Left ventricle myocardium inferior (tissue), 1 donor: ENCODE measurements around the gene OPHN1. TPM values are rescaled to one million over a fixed set of nuclear protein-coding genes. Genes with fewer than 3 reads are reported as not detected.

Source experiments
- DNase-seq: peaks from one replicate; pipeline ENCODE4 v3.0.0-alpha.2; 2020
- H3K27ac ChIP-seq: fragments of 200-600 bp; replicated peaks from 2 replicates; pipeline ENCODE4 v1.8.0; 2021
- H3K27me3 ChIP-seq: fragments of 200-600 bp; 2 replicates; pipeline ENCODE4 v1.8.0; 2021; ENCODE audit warnings: low read depth
- H3K36me3 ChIP-seq: fragments of 200-600 bp; 2 replicates; pipeline ENCODE4 v1.8.0; 2021
- H3K4me1 ChIP-seq: fragments of 200-600 bp; 2 replicates; pipeline ENCODE4 v1.8.0; 2021
- H3K4me3 ChIP-seq: fragments of 200-600 bp; 2 replicates; pipeline ENCODE4 v1.8.0; 2021; ENCODE audit warnings: mild to moderate bottlenecking, moderate library complexity
- H3K9me3 ChIP-seq: fragments of 200-600 bp; replicated peaks from 2 replicates; pipeline ENCODE4 v1.8.0; 2021
- intact Hi-C: fragments of 100-400 bp; cut with micrococcal nuclease; formaldehyde crosslinking; loops from one replicate; pipeline ENCODE4 v1.11.0; 2022
- total RNA-seq: library from RNA; stranded (reverse); fragmentation: NEBNext Ultra II Directional; extraction: Animal tissue kit (Norgen Biotek cat#: 25700); gene quantifications from one replicate; pipeline ENCODE4 v1.2.1, GENCODE V29; 2021
- TF ChIP-seq, protein P1 (sequence below): fragments of 200-600 bp; IDR thresholded peaks from 2 replicates; pipeline ENCODE4 v1.8.0; 2021; ENCODE audit warnings: antibody characterized with exemption, mild to moderate bottlenecking, borderline replicate concordance
- donor health status: DM: no; HTN: yes; CAD: no; lungs with severe emphysema.

The OPHN1 gene
- total RNA-seq, 1 donor from 2014 or later = 5.0 TPM

DNA sequence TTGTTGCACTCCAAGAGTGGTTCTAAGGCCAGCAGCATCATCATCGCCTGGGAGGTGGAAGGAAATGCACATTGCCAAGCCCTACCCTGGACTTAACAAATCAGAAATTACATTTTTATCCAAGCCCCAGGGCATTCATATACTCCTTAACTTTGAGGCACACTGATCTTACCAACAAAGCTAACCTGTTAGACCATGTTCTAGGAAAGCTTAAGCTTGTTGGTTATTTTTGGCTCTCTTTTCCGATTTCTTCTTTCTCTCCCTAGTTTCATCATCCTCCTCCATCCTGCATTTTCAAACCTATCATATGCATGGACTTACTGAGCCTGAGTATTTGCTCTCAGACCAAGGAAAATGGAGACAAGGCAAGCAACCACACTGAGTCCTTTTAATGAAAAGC is 133.4 kb downstream of the OPHN1 start:
- intact Hi-C loops = no loop called here
- Histone ChIP-seq H3K9me3 (no peaks in the 10 kb centered on the region), H3K27me3 (no peaks in the 10 kb centered on the region), H3K27ac (no peak overlapping the region), H3K4me3 (no peak overlapping the region), H3K36me3 (no peaks in the 10 kb centered on the region), H3K4me1 (no peaks in the 10 kb centered on the region)
- TF ChIP-seq, protein P1, sequence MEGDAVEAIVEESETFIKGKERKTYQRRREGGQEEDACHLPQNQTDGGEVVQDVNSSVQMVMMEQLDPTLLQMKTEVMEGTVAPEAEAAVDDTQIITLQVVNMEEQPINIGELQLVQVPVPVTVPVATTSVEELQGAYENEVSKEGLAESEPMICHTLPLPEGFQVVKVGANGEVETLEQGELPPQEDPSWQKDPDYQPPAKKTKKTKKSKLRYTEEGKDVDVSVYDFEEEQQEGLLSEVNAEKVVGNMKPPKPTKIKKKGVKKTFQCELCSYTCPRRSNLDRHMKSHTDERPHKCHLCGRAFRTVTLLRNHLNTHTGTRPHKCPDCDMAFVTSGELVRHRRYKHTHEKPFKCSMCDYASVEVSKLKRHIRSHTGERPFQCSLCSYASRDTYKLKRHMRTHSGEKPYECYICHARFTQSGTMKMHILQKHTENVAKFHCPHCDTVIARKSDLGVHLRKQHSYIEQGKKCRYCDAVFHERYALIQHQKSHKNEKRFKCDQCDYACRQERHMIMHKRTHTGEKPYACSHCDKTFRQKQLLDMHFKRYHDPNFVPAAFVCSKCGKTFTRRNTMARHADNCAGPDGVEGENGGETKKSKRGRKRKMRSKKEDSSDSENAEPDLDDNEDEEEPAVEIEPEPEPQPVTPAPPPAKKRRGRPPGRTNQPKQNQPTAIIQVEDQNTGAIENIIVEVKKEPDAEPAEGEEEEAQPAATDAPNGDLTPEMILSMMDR = no peak
- DNase-seq = no peak

DNA sequence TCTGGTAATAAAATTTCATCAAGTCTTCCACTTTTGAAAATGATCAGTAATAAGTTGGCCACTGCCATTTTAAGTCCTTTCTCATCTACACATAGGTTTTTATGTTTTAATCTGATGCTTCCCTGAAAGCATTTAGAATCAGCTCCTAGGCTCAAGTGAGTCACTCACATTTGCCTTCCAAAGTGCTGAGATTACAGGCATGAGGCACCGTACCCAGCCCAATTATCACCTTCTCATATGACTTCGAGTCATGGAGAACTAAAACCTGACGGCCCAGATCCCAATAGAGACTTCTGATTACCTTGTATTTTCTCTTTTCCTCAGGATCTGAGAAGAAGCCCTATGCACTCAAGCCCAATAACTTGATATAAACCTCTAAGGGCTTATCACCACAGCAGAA is 140.8 kb downstream of the OPHN1 start:
- intact Hi-C loops = no loop called here
- TF ChIP-seq, protein P1 = no peak
- H3K27me3 ChIP-seq = no peaks in the 10 kb centered on the region
- no peak overlapping the region for H3K4me3 ChIP-seq
- no peaks in the 10 kb centered on the region for H3K4me1 ChIP-seq
- no peaks in the 10 kb centered on the region for H3K36me3 ChIP-seq
- H3K27ac ChIP-seq = no peak overlapping the region
- DNase-seq = no peak
- H3K9me3 ChIP-seq = no peaks in the 10 kb centered on the region

DNA sequence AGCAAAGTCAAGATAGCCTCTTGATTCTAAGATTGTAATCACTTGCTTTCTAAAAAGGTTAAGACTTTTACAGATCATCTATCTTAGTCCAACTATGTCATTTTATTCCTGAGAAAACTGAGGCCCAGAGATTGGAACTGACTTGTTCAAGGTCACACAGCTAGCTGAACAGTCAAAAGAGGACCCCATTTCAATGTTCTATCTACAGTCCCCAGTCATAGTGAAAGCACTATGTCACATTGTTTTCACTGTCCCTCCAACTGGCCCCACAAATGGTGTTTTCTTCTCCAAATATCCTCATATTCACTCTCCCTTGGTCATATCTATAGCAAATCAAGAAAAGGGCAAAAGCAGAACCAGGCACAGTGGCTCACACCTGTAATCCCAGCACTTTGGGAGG is 145.2 kb downstream of the OPHN1 start:
- Histone ChIP-seq H3K27me3 (no peaks in the 10 kb centered on the region), H3K27ac (no peak overlapping the region), H3K9me3 (no peaks in the 10 kb centered on the region), H3K4me1 (peaks cover 3% of the 10 kb centered on the region), H3K4me3 (no peak overlapping the region), H3K36me3 (no peaks in the 10 kb centered on the region)
- TF ChIP-seq, protein P1 = no peak
- no peak for DNase-seq
- intact Hi-C loops = no loop called here

DNA sequence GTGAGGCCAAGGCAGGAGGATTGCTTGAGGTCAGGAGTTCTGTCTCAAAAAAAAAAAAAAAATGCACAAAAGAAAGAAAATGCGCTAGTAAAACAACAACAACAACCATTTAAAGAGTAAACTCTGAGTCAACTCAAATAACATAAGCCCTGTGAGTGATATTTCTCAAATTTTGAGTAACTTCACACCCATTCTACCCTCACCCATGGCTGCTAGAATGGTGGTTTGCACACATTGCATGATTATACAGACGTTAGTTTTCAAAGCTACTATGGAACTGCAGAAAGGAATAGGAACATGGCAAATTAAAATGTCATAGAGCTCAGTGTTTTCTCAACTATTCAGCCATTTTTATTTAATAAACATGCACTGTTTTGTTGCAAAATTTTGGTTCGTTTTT is 145.9 kb downstream of the OPHN1 start:
- TF ChIP-seq, protein P1 = no peak

DNA sequence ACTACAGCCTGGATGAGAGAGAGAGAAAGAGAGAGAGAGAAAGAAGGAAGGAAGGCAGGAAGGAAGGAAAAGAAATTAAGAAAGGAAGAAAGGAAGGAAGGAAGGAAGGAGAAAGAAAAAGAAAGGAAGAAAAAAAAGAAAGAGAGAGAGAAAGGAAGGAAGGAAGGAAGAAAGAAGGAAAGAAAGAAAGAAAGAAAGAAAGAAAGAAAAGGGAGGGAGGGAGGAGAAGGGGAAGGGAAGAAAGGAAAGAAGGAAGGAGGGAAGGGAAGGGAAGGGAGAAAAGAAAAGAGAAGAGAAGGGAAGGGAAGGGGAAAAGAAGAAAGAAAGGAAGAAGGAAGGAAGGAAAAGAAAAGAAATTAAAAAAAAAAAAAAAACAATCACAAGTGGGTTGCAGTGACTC is 146.3 kb downstream of the OPHN1 start:
- Histone ChIP-seq H3K27me3 (no peaks in the 10 kb centered on the region), H3K9me3 (no peaks in the 10 kb centered on the region), H3K4me1 (peaks cover 3% of the 10 kb centered on the region), H3K27ac (no peak overlapping the region), H3K4me3 (no peak overlapping the region), H3K36me3 (no peaks in the 10 kb centered on the region)
- DNase-seq = no peak
- TF ChIP-seq, protein P1 = no peak
- intact Hi-C loops = no loop called here

More for the DNA sequence above, 145.9 kb downstream of the OPHN1 start:
- Histone ChIP-seq H3K9me3 (no peaks in the 10 kb centered on the region), H3K27me3 (no peaks in the 10 kb centered on the region), H3K4me3 (no peak overlapping the region), H3K4me1 (peaks cover 3% of the 10 kb centered on the region), H3K36me3 (no peaks in the 10 kb centered on the region), H3K27ac (no peak overlapping the region)
- intact Hi-C loops = no loop called here
- no peak for DNase-seq

DNA sequence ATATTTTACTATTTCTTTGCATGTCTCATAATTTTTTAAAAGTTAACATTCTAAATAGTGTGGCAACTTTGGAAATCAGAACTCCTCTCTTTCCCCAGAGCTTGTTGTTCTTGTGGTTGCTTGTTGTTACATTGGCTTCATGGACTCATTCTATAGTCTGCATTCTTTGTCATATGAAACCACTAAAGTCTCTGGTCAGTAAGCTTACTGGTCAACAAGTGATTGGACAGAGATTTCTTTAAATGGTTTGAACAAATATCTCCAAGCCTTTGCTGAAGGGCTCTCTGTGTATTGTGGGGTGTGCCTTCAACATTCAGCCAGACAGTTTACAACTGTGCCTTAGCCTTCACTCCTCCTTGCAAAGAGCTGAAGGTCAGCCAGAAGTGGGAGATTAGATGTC is 147.2 kb downstream of the OPHN1 start:
- intact Hi-C loops = no loop called here
- TF ChIP-seq, protein P1 = no peak
- DNase-seq = no peak
- no peaks in the 10 kb centered on the region for H3K36me3 ChIP-seq
- no peak overlapping the region for H3K4me3 ChIP-seq
- no peak overlapping the region for H3K27ac ChIP-seq
- no peaks in the 10 kb centered on the region for H3K27me3 ChIP-seq
- H3K4me1 ChIP-seq = peaks cover 3% of the 10 kb centered on the region
- no peaks in the 10 kb centered on the region for H3K9me3 ChIP-seq
